Suprapubic skin (tissue), 4 donors: ENCODE data around the gene SAMD4A. TPM values are rescaled to one million over a fixed set of nuclear protein-coding genes. Genes with fewer than 3 reads are reported as not detected.

Experiments used
- DNase-seq, 2 donors: peaks; one replicate each; pipeline ENCODE4 v3.0.0-alpha.2; 2019; ENCODE audit warnings: low spot score in 2 of 2
- H3K27ac ChIP-seq: fragments of 200-600 bp; sonication (generic); one replicate; pipeline ENCODE4 v1.5.1; 2019
- H3K27me3 ChIP-seq: fragments of 200-600 bp; sonication (generic); one replicate; pipeline ENCODE4 v1.5.1; 2019
- H3K36me3 ChIP-seq: fragments of 200-600 bp; sonication (generic); one replicate; pipeline ENCODE4 v1.5.1; 2019
- H3K4me1 ChIP-seq: fragments of 200-600 bp; sonication (generic); one replicate; pipeline ENCODE4 v1.5.1; 2019
- H3K4me3 ChIP-seq: fragments of 200-600 bp; sonication (generic); one replicate; pipeline ENCODE4 v1.5.1; 2019; ENCODE audit warnings: mild to moderate bottlenecking
- H3K9me3 ChIP-seq: fragments of 200-600 bp; sonication (generic); one replicate; pipeline ENCODE4 v1.5.1; 2019
- EP300 ChIP-seq: sonication (generic); formaldehyde crosslinking; IDR thresholded peaks from one replicate; pipeline ENCODE4 v1.6.1; 2017; ENCODE audit warnings: antibody characterized with exemption
- POLR2A ChIP-seq, 2 donors: fragments of 450-650 bp; IDR thresholded peaks; one replicate each; pipeline ENCODE4 v1.6.1; 2017; ENCODE audit warnings: antibody characterized with exemption in 2 of 2, mild to moderate bottlenecking in 2 of 2, moderate library complexity in 2 of 2
- POLR2AphosphoS5 ChIP-seq, 3 donors: sonication (generic); formaldehyde crosslinking; IDR thresholded peaks; one replicate each; pipeline ENCODE4 v1.6.1; 2017; ENCODE audit warnings: antibody characterized with exemption in 3 of 3
- WGBS: methylation state at CpG from one replicate; pipeline ENCODE4 v1.1.5; 2018; 5-methylcytosine and 5-hydroxymethylcytosine counted together
- total RNA-seq, 4 donors: library from RNA; depleted of rRNA; stranded (reverse); fragments of >200 nt; gene quantifications; one replicate each; pipeline ENCODE4 v1.1.0, GENCODE V29; 2016
- TF ChIP-seq, protein P1 (sequence below), 2 donors: fragments of 200-600 bp in 1 of 2; fragments of 450-650 bp in 1 of 2; sonication (generic) in 1 of 2; IDR thresholded peaks; one replicate each; pipeline ENCODE4 v1.5.1; 2016 to 2019; ENCODE audit warnings: antibody characterized with exemption in 2 of 2, mild to moderate bottlenecking in 1 of 2, moderate library complexity in 1 of 2

Gene SAMD4A
- total RNA-seq, 4 donors from 2014 or later = 7.7 to 26.6 (median 9.7) TPM

DNA sequence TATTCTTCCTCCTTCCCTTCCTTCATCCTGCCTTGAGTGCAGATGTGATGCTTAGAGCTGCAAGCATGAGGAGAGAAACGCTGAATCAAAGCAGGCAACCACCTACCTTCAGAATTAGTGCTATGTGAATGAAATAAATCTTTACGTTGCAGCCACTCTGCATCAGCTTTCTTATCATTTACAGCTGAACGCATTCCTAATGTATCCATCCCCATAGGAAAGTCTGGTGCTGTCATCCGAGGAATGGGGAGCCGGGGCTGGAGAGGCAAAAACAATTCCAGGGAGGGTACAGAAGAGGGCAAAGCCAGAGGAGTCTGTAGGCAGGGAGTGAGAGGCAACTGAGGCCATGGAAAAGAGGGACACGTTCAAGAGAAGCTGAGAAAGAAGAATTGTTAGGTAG is 245.7 kb downstream of the SAMD4A start:
- H3K27ac ChIP-seq = no peak overlapping the region
- DNase-seq = no peak
- H3K4me1 ChIP-seq = no peaks in the 10 kb centered on the region
- H3K4me3 ChIP-seq = no peak overlapping the region
- peaks cover 2% of the 10 kb centered on the region for H3K27me3 ChIP-seq
- no peaks in the 10 kb centered on the region for H3K36me3 ChIP-seq
- H3K9me3 ChIP-seq = no peaks in the 10 kb centered on the region
- TF ChIP-seq, protein P1, sequence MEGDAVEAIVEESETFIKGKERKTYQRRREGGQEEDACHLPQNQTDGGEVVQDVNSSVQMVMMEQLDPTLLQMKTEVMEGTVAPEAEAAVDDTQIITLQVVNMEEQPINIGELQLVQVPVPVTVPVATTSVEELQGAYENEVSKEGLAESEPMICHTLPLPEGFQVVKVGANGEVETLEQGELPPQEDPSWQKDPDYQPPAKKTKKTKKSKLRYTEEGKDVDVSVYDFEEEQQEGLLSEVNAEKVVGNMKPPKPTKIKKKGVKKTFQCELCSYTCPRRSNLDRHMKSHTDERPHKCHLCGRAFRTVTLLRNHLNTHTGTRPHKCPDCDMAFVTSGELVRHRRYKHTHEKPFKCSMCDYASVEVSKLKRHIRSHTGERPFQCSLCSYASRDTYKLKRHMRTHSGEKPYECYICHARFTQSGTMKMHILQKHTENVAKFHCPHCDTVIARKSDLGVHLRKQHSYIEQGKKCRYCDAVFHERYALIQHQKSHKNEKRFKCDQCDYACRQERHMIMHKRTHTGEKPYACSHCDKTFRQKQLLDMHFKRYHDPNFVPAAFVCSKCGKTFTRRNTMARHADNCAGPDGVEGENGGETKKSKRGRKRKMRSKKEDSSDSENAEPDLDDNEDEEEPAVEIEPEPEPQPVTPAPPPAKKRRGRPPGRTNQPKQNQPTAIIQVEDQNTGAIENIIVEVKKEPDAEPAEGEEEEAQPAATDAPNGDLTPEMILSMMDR (IDR thresholded peaks at IDR 0.05) = no peak
- TF ChIP-seq POLR2AphosphoS5 (IDR thresholded peaks at IDR 0.05) = no peak
- TF ChIP-seq EP300 = no peak
- no peak for TF ChIP-seq POLR2A (IDR thresholded peaks at IDR 0.05)
- 65% methylated on average over 6 of the region's 6 CpGs for WGBS

DNA sequence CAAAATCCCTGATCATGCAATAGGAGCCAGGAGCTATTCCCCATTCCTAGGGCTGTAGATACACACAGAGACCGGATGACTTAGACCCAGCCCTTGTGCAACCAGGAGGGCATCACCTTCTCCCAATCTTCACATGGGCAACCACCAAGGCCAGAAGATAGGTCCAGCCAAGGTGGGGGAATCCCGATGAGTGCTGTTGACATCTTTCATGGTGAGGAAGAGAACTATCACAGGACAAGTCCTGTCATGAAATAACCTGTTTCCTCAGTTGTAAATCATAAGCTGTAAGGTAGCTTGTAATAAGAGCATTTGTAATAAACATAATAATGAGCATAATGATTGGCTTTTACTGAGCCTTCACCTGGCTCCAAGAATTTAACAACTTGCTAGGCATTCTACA is 246.2 kb downstream of the SAMD4A start:
- no peak for DNase-seq
- Histone ChIP-seq H3K9me3 (no peaks in the 10 kb centered on the region), H3K36me3 (no peaks in the 10 kb centered on the region), H3K27me3 (peaks cover 2% of the 10 kb centered on the region), H3K27ac (no peak overlapping the region), H3K4me1 (no peaks in the 10 kb centered on the region), H3K4me3 (no peak overlapping the region)
- TF ChIP-seq, protein P1 (IDR thresholded peaks at IDR 0.05) = no peak
- TF ChIP-seq POLR2AphosphoS5 (IDR thresholded peaks at IDR 0.05) (no peak), POLR2A (IDR thresholded peaks at IDR 0.05) (no peak), EP300 (no peak)
- 72% methylated on average over 2 of the region's 2 CpGs for WGBS

GRCh38 chr14:54814076-54814475 is 247.1 kb downstream of the SAMD4A start:
- Histone ChIP-seq H3K36me3 (no peaks in the 10 kb centered on the region), H3K27me3 (peaks cover 2% of the 10 kb centered on the region), H3K9me3 (no peaks in the 10 kb centered on the region), H3K4me3 (no peak overlapping the region), H3K27ac (no peak overlapping the region), H3K4me1 (no peaks in the 10 kb centered on the region)
- no peak for TF ChIP-seq POLR2A (IDR thresholded peaks at IDR 0.05)
- TF ChIP-seq, protein P1 (IDR thresholded peaks at IDR 0.05) = no peak
- TF ChIP-seq EP300 = no peak
- no peak for TF ChIP-seq POLR2AphosphoS5 (IDR thresholded peaks at IDR 0.05)
- 77% methylated on average over 5 of the region's 5 CpGs for WGBS
- DNase-seq = no peak

GRCh38 chr14:54815016-54815415 is 248.1 kb downstream of the SAMD4A start:
- Histone ChIP-seq H3K27me3 (peaks cover 2% of the 10 kb centered on the region), H3K27ac (no peak overlapping the region), H3K4me3 (no peak overlapping the region), H3K9me3 (no peaks in the 10 kb centered on the region), H3K4me1 (no peaks in the 10 kb centered on the region), H3K36me3 (no peaks in the 10 kb centered on the region)
- TF ChIP-seq, protein P1 (IDR thresholded peaks at IDR 0.05) = no peak
- no peak for TF ChIP-seq POLR2AphosphoS5 (IDR thresholded peaks at IDR 0.05)
- no peak for TF ChIP-seq POLR2A (IDR thresholded peaks at IDR 0.05)
- TF ChIP-seq EP300 = no peak
- WGBS = 88% methylated on average over 12 of the region's 12 CpGs
- DNase-seq = no peak

DNA sequence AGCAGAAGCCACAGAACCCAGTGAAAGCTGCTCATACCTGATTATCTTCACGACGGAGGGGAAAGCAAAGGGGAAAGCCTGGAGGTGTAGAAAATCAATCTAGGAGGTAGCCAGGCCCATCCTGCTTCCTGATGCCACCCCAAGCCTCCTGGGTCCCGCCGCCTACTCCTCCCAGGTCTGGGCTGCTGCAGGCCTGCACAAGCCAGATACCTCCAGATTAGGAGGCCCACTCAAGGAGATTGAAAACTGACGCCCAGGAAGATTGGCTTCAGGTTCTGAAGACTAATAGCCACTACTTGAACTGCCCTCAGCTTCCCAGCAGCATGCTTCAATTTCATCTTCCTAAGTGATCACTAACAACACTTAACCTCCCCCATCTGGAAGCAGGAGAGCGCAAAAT is 248.6 kb downstream of the SAMD4A start:
- Histone ChIP-seq H3K9me3 (no peaks in the 10 kb centered on the region), H3K4me1 (no peaks in the 10 kb centered on the region), H3K4me3 (no peak overlapping the region), H3K27me3 (peaks cover 2% of the 10 kb centered on the region), H3K27ac (no peak overlapping the region), H3K36me3 (no peaks in the 10 kb centered on the region)
- TF ChIP-seq POLR2A (IDR thresholded peaks at IDR 0.05) (no peak), POLR2AphosphoS5 (IDR thresholded peaks at IDR 0.05) (no peak), EP300 (no peak)
- TF ChIP-seq, protein P1 (IDR thresholded peaks at IDR 0.05) = no peak
- no peak for DNase-seq
- WGBS = 89% methylated on average over 6 of the region's 6 CpGs
